Measurements from ENCODE around the gene ACAD11. TPM values are rescaled to one million over a fixed set of nuclear protein-coding genes. Genes with fewer than 3 reads are reported as not detected.

ACAD11 gene
- total RNA-seq, 1 experiment from 2014 or later: 17.7 TPM

GRCh38 chr3:132554437-132554836, 105.2 kb downstream of the ACAD11 start:
- no peak for DNase-seq (ENCODE audit: low spot score)

GRCh38 chr3:132553826-132554225, 105.8 kb downstream of the ACAD11 start:
- DNase-seq (ENCODE audit: low spot score): no peak

GRCh38 chr3:132550579-132551305, 108.9 kb downstream of the ACAD11 start:
- DNase-seq (ENCODE audit: low spot score): no peak

- peak; percentile 63 for DNase-seq (ENCODE audit: low spot score)
These were observed 109.6 kb downstream of the ACAD11 start for GRCh38 chr3:132549890-132550578.

GRCh38 chr3:132549169-132549568, 110.4 kb downstream of the ACAD11 start:
- no peak for DNase-seq (ENCODE audit: low spot score)

GRCh38 chr3:132545471-132545870, 114.1 kb downstream of the ACAD11 start:
- DNase-seq (ENCODE audit: low spot score): no peak

GRCh38 chr3:132544130-132544529, 115.5 kb downstream of the ACAD11 start:
- DNase-seq (ENCODE audit: low spot score): no peak

- peak; percentile 77 for DNase-seq (ENCODE audit: low spot score)
These were observed 116.4 kb downstream of the ACAD11 start for GRCh38 chr3:132543011-132543739.

GRCh38 chr3:132542577-132542976, 117.0 kb downstream of the ACAD11 start:
- no peak for DNase-seq (ENCODE audit: low spot score)

GRCh38 chr3:132539681-132540080, 119.9 kb downstream of the ACAD11 start:
- DNase-seq (ENCODE audit: low spot score): no peak

- no peak for DNase-seq (ENCODE audit: low spot score)
These were observed 121.5 kb downstream of the ACAD11 start for GRCh38 chr3:132538072-132538471.

GRCh38 chr3:132537297-132537696, 122.3 kb downstream of the ACAD11 start:
- DNase-seq (ENCODE audit: low spot score): no peak

- no peak for DNase-seq (ENCODE audit: low spot score)
These were observed 123.0 kb downstream of the ACAD11 start for GRCh38 chr3:132536442-132537153.

GRCh38 chr3:132535575-132536441, 123.8 kb downstream of the ACAD11 start:
- peak; percentile 74 for DNase-seq (ENCODE audit: low spot score)

GRCh38 chr3:132530624-132531023, 129.0 kb downstream of the ACAD11 start:
- no peak for DNase-seq (ENCODE audit: low spot score)

- DNase-seq (ENCODE audit: low spot score): no peak
These were observed 137.3 kb downstream of the ACAD11 start for GRCh38 chr3:132522353-132522752.

GRCh38 chr3:132521901-132522300, 137.7 kb downstream of the ACAD11 start:
- no peak for DNase-seq (ENCODE audit: low spot score)

GRCh38 chr3:132519914-132520313, 139.7 kb downstream of the ACAD11 start:
- no peak for DNase-seq (ENCODE audit: low spot score)

GRCh38 chr3:132517311-132517710, 142.3 kb downstream of the ACAD11 start:
- no peak for DNase-seq (ENCODE audit: low spot score)

- no peak for DNase-seq (ENCODE audit: low spot score)
These were observed 146.6 kb downstream of the ACAD11 start for GRCh38 chr3:132513057-132513456.

GRCh38 chr3:132509506-132509905, 150.1 kb downstream of the ACAD11 start:
- DNase-seq (ENCODE audit: low spot score): no peak
